ENCODE measurements around the gene ABCG5.

The ABCG5 gene

GRCh38 chr2:43774617-43775016 lies 64.0 kb downstream of the ABCG5 start:
- H3K4ac ChIP-seq (ENCODE audit: low read length), result no peak overlapping the region
- H3K14ac ChIP-seq (ENCODE audit: low read length), result no peak overlapping the region
- H3K79me1 ChIP-seq (ENCODE audit: low read depth, low read length), result no peaks in the 10 kb centered on the region
- H3K23ac ChIP-seq (ENCODE audit: low read depth, low read length, poor library complexity), result no peak overlapping the region
- H3K27ac ChIP-seq (replicated peaks; ENCODE audit: low read length), result no peak overlapping the region
- DNase-seq (ENCODE audit: low spot score), result no peak
- no CpG with 5 or more reads among the region's 7 CpGs for WGBS, 2 donors (ENCODE audit: extremely low coverage in 2 of 2, insufficient read length in 2 of 2, insufficient replicate concordance in 1 of 2)
- H3K9ac ChIP-seq (ENCODE audit: low read depth, low read length, poor library complexity), result no peak overlapping the region
- no peak overlapping the region for H4K91ac ChIP-seq (ENCODE audit: low read depth, low read length, poor library complexity)
- no peak overlapping the region for H4K8ac ChIP-seq (ENCODE audit: low read depth, low read length)
- H3K18ac ChIP-seq (ENCODE audit: low read length), result no peak overlapping the region
- no peaks in the 10 kb centered on the region for H3K27me3 ChIP-seq (ENCODE audit: control insufficient read depth in 3 of 3, insufficient read depth in 3 of 3, low read depth in 1 of 3, low read length in 3 of 3)
- H2BK12ac ChIP-seq (ENCODE audit: low read length), result no peak overlapping the region
- H2BK5ac ChIP-seq (ENCODE audit: low read length), result no peak overlapping the region
- H2AFZ ChIP-seq (ENCODE audit: low read length), result peak overlapping the region; percentile 87
- H2BK15ac ChIP-seq (ENCODE audit: low read length), result no peak overlapping the region
- no peaks in the 10 kb centered on the region for H3K9me3 ChIP-seq (replicated peaks in 1 of 2; ENCODE audit: control insufficient read depth in 2 of 2, insufficient read depth in 1 of 2, low read depth in 1 of 2, low read length in 2 of 2)
- H2AK5ac ChIP-seq (ENCODE audit: low read depth, low read length), result no peak overlapping the region
- no peak overlapping the region for H2BK120ac ChIP-seq (ENCODE audit: low read depth, low read length)
- H3K4me3 ChIP-seq (ENCODE audit: low read length in 2 of 2), result peak overlapping the region; percentile 59 to 84
- peaks cover 4 to 7% of the 10 kb centered on the region in 2 donors for H3K36me3 ChIP-seq (replicated peaks in 1 of 2; ENCODE audit: control insufficient read depth in 2 of 2, insufficient read depth in 2 of 2, low read length in 2 of 2)
- H3K4me1 ChIP-seq (ENCODE audit: control insufficient read depth in 2 of 2, insufficient read depth in 1 of 2, low read depth in 1 of 2, low read length in 2 of 2), result no peaks in the 10 kb centered on the region
- H3K4me2 ChIP-seq (ENCODE audit: insufficient read depth, low read length, poor library complexity, severe bottlenecking), result peak overlapping the region; percentile 51

GRCh38 chr2:43773876-43774613 lies 64.6 kb downstream of the ABCG5 start, which contains the start of gene DYNC2LI1:
Gene DYNC2LI1 (plus strand): TSS chr2:43774039. CDS start chr2:43774139, 100 bp downstream.
- Histone ChIP-seq H3K27me3 (ENCODE audit: control insufficient read depth in 3 of 3, insufficient read depth in 3 of 3, low read depth in 1 of 3, low read length in 3 of 3) (no peaks in the 10 kb centered on the region), H2BK5ac (ENCODE audit: low read length) (no peak within 1 kb of the TSS), H3K18ac (ENCODE audit: low read length) (peak within 1 kb of the TSS; percentile 86), H3K9ac (ENCODE audit: low read depth, low read length, poor library complexity) (no peak within 1 kb of the TSS), H3K79me1 (ENCODE audit: low read depth, low read length) (no peaks in the 10 kb centered on the region), H3K9me3 (replicated peaks in 1 of 2; ENCODE audit: control insufficient read depth in 2 of 2, insufficient read depth in 1 of 2, low read depth in 1 of 2, low read length in 2 of 2) (no peaks in the 10 kb centered on the region), H4K91ac (ENCODE audit: low read depth, low read length, poor library complexity) (no peak within 1 kb of the TSS), H2AK5ac (ENCODE audit: low read depth, low read length) (no peak within 1 kb of the TSS), H2BK15ac (ENCODE audit: low read length) (no peak within 1 kb of the TSS), H3K4ac (ENCODE audit: low read length) (no peak within 1 kb of the TSS), H3K27ac (replicated peaks; ENCODE audit: low read length) (peak within 1 kb of the TSS; percentile 72), H2BK120ac (ENCODE audit: low read depth, low read length) (no peak within 1 kb of the TSS), H3K14ac (ENCODE audit: low read length) (no peak within 1 kb of the TSS), H4K8ac (ENCODE audit: low read depth, low read length) (no peak within 1 kb of the TSS), H3K36me3 (replicated peaks in 1 of 2; ENCODE audit: control insufficient read depth in 2 of 2, insufficient read depth in 2 of 2, low read length in 2 of 2) (peaks cover 3 to 7% of the 10 kb centered on the region in 2 donors), H3K23ac (ENCODE audit: low read depth, low read length, poor library complexity) (no peak within 1 kb of the TSS), H3K4me3 (ENCODE audit: low read length in 2 of 2) (peak within 1 kb of the TSS; percentile 59 to 84), H3K4me1 (ENCODE audit: control insufficient read depth in 2 of 2, insufficient read depth in 1 of 2, low read depth in 1 of 2, low read length in 2 of 2) (no peaks in the 10 kb centered on the region), H2AFZ (ENCODE audit: low read length) (peak within 1 kb of the TSS; percentile 87), H3K4me2 (ENCODE audit: insufficient read depth, low read length, poor library complexity, severe bottlenecking) (peak within 1 kb of the TSS; percentile 51), H2BK12ac (ENCODE audit: low read length) (no peak within 1 kb of the TSS)
- peak; percentile 84 for DNase-seq (ENCODE audit: low spot score)
- WGBS, 2 donors (ENCODE audit: extremely low coverage in 2 of 2, insufficient read length in 2 of 2, insufficient replicate concordance in 1 of 2), result no CpG with 5 or more reads among the region's 31 CpGs

GRCh38 chr2:43766006-43766405 lies 72.6 kb downstream of the ABCG5 start:
- Histone ChIP-seq H3K9me3 (replicated peaks in 1 of 2; ENCODE audit: control insufficient read depth in 2 of 2, insufficient read depth in 1 of 2, low read depth in 1 of 2, low read length in 2 of 2) (no peaks in the 10 kb centered on the region), H4K91ac (ENCODE audit: low read depth, low read length, poor library complexity) (no peak overlapping the region), H4K8ac (ENCODE audit: low read depth, low read length) (no peak overlapping the region), H2BK120ac (ENCODE audit: low read depth, low read length) (no peak overlapping the region), H3K4ac (ENCODE audit: low read length) (no peak overlapping the region), H3K4me3 (ENCODE audit: low read length in 2 of 2) (no peak overlapping the region), H2AFZ (ENCODE audit: low read length) (no peak overlapping the region), H2AK5ac (ENCODE audit: low read depth, low read length) (no peak overlapping the region), H3K4me1 (ENCODE audit: control insufficient read depth in 2 of 2, insufficient read depth in 1 of 2, low read depth in 1 of 2, low read length in 2 of 2) (no peaks in the 10 kb centered on the region), H3K79me1 (ENCODE audit: low read depth, low read length) (peaks cover 1% of the 10 kb centered on the region), H3K14ac (ENCODE audit: low read length) (no peak overlapping the region), H2BK15ac (ENCODE audit: low read length) (no peak overlapping the region), H3K9ac (ENCODE audit: low read depth, low read length, poor library complexity) (no peak overlapping the region), H2BK12ac (ENCODE audit: low read length) (no peak overlapping the region), H3K27me3 (ENCODE audit: control insufficient read depth in 3 of 3, insufficient read depth in 3 of 3, low read depth in 1 of 3, low read length in 3 of 3) (no peaks in the 10 kb centered on the region), H3K36me3 (replicated peaks in 1 of 2; ENCODE audit: control insufficient read depth in 2 of 2, insufficient read depth in 2 of 2, low read length in 2 of 2) (no peaks in the 10 kb centered on the region), H3K4me2 (ENCODE audit: insufficient read depth, low read length, poor library complexity, severe bottlenecking) (no peak overlapping the region), H2BK5ac (ENCODE audit: low read length) (no peak overlapping the region), H3K27ac (replicated peaks; ENCODE audit: low read length) (no peak overlapping the region), H3K23ac (ENCODE audit: low read depth, low read length, poor library complexity) (no peak overlapping the region), H3K18ac (ENCODE audit: low read length) (no peak overlapping the region)
- WGBS, 2 donors (ENCODE audit: extremely low coverage in 2 of 2, insufficient read length in 2 of 2, insufficient replicate concordance in 1 of 2), result no CpG with 5 or more reads among the region's 4 CpGs
- no peak for DNase-seq (ENCODE audit: low spot score)

- no peak for DNase-seq (ENCODE audit: low spot score)
- no peak overlapping the region for H3K4me3 ChIP-seq (ENCODE audit: low read length in 2 of 2)
- H3K14ac ChIP-seq (ENCODE audit: low read length), result no peak overlapping the region
- H2BK15ac ChIP-seq (ENCODE audit: low read length), result no peak overlapping the region
- no peak overlapping the region for H2BK12ac ChIP-seq (ENCODE audit: low read length)
- no peak overlapping the region for H4K8ac ChIP-seq (ENCODE audit: low read depth, low read length)
- H4K91ac ChIP-seq (ENCODE audit: low read depth, low read length, poor library complexity), result no peak overlapping the region
- no peak overlapping the region for H3K27ac ChIP-seq (replicated peaks; ENCODE audit: low read length)
- H3K9me3 ChIP-seq (replicated peaks in 1 of 2; ENCODE audit: control insufficient read depth in 2 of 2, insufficient read depth in 1 of 2, low read depth in 1 of 2, low read length in 2 of 2), result no peaks in the 10 kb centered on the region
- no CpG with 5 or more reads among the region's 1 CpG for WGBS, 2 donors (ENCODE audit: extremely low coverage in 2 of 2, insufficient read length in 2 of 2, insufficient replicate concordance in 1 of 2)
- no peak overlapping the region for H3K23ac ChIP-seq (ENCODE audit: low read depth, low read length, poor library complexity)
- no peaks in the 10 kb centered on the region for H3K36me3 ChIP-seq (replicated peaks in 1 of 2; ENCODE audit: control insufficient read depth in 2 of 2, insufficient read depth in 2 of 2, low read length in 2 of 2)
- no peak overlapping the region for H2BK5ac ChIP-seq (ENCODE audit: low read length)
- H3K27me3 ChIP-seq (ENCODE audit: control insufficient read depth in 3 of 3, insufficient read depth in 3 of 3, low read depth in 1 of 3, low read length in 3 of 3), result no peaks in the 10 kb centered on the region
- no peak overlapping the region for H2AFZ ChIP-seq (ENCODE audit: low read length)
- H3K18ac ChIP-seq (ENCODE audit: low read length), result no peak overlapping the region
- peaks cover 1% of the 10 kb centered on the region for H3K79me1 ChIP-seq (ENCODE audit: low read depth, low read length)
- no peak overlapping the region for H3K4me2 ChIP-seq (ENCODE audit: insufficient read depth, low read length, poor library complexity, severe bottlenecking)
- no peak overlapping the region for H2AK5ac ChIP-seq (ENCODE audit: low read depth, low read length)
- no peaks in the 10 kb centered on the region for H3K4me1 ChIP-seq (ENCODE audit: control insufficient read depth in 2 of 2, insufficient read depth in 1 of 2, low read depth in 1 of 2, low read length in 2 of 2)
- H2BK120ac ChIP-seq (ENCODE audit: low read depth, low read length), result no peak overlapping the region
- H3K9ac ChIP-seq (ENCODE audit: low read depth, low read length, poor library complexity), result no peak overlapping the region
- no peak overlapping the region for H3K4ac ChIP-seq (ENCODE audit: low read length)
These were observed 74.4 kb downstream of the ABCG5 start for GRCh38 chr2:43764086-43764705.

All from neuronal stem cell (in vitro differentiated cells).